KOPT-K1 (cell line): ENCODE results near the gene CHST8.

Source experiments
- H3K27ac ChIP-seq: fragments of 200-600 bp; sonication (generic); 2 replicates; pipeline ENCODE4 v1.5.1; 2016; ENCODE audit warnings: antibody characterized with exemption, mild to moderate bottlenecking, low read depth, low read length; ENCODE audit not compliant: poor library complexity, severe bottlenecking
- H3K36me3 ChIP-seq: fragments of 200-600 bp; sonication (generic); 2 replicates; pipeline ENCODE4 v1.5.1; 2017; ENCODE audit warnings: antibody characterized with exemption, mild to moderate bottlenecking, low read length, moderate library complexity; ENCODE audit not compliant: insufficient read depth
- H3K9me3 ChIP-seq: fragments of 200-600 bp; sonication (generic); 2 replicates; pipeline ENCODE4 v1.5.1; 2017; ENCODE audit warnings: antibody characterized with exemption, low read length, mild to moderate bottlenecking; ENCODE audit not compliant: insufficient read depth, poor library complexity, severe bottlenecking

Gene CHST8

DNA sequence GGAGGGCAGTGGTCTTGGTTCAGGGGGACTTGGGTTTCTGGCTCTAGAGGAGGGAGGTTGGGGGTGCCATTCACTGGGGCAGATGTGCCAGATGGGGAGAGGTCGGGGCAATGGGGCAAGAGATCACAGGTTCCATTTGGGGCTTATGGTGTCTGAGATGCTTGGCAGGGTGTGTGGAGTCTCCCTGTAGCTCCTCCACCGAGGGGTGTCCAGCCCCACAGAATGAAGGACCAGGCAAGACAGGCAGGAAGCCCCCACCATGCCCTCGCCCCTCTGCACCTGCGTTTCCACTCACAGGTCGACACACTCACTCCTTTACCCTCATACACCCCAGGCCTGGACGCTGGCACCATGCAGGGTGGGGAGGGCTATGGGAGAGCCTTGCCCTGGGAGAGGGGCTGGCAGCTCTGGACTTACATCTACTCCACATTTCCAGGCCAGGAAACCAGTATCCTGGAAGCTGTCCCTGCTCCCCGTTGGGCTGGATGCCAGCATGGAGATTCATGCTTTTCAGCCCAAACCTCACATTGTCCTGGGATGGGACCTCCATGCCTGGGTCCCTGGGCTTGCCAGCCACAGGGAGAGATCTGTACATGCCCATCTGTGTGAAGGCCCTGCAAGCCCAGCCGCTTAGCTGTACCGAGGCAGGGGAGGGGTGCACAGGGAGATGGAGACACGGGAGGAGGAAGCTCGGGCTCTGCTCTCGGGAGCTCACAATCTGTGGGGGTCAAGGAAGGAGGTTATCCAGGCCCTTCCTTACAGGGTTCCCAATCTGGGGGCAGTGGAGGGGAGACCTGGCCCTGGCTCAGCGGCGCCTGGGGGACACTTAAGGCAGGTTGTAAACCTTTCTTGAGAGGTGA is 77.1 kb downstream of the CHST8 start:
- no peaks in the 10 kb centered on the region for H3K36me3 ChIP-seq

DNA sequence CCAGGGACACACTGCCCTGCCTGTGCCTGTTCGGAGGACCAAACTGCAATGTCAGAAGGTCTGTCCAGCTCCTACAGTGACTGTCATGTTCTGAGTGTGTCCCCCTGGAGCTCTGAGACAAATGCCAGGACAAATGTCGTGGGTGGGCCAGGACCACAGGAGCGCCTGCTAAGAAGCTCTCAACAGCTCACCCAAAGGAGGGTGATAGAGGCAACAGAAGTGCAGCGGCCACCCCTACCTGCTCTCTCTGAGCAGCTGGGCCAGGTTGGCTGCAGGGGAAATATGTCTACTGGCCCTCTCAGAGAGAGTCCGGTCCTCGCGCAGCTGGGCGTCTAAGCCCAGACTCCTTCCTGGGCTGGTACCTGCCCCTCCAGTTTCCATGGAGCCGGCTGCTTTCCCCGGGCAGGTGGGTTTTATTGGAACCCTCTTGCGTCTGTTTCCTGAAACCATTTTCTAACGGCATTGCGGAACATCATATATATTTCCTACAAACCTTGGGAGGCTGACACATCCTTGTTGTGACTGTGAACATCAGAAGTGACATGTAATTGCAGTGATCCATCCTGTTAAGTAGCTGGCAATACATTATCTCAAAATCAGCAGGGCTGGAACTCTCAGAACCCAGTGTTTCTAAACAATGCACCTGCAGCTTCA is 78.1 kb downstream of the CHST8 start:
- H3K36me3 ChIP-seq = no peaks in the 10 kb centered on the region
- no peaks in the 10 kb centered on the region for H3K9me3 ChIP-seq
- no peak overlapping the region for H3K27ac ChIP-seq

More for the DNA sequence above, 77.1 kb downstream of the CHST8 start:
- Histone ChIP-seq H3K9me3 (no peaks in the 10 kb centered on the region), H3K27ac (no peak overlapping the region)

DNA sequence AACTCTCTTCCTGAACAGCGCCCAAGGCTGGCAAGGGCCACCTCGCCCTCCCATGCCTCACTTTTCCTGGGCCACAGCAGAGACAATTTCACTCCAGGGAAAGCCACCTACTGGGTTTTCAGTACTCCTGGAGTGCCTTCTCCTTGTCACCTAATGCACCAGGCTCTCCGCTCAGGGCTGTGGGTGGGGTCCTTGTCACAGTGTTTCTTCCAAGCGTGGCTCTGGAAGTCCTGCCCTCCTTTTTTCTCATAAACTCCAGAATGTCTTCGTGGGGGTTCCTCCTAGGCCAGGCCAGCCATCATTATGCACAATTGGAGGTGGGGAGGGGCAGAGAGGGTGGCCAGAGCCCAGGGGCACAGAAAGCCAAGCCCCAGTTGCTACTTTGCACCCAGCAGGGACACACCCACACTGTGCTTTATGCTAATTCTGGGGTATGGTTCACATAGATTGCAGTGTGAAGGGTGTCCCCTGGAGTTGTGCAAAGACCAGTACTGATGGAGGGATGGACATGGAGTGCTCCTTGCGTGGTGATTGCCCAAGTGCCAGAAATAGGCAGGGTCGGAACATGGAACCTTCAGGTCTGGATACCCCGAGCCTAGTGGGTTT is 78.8 kb downstream of the CHST8 start:
- Histone ChIP-seq H3K36me3 (no peaks in the 10 kb centered on the region), H3K9me3 (no peaks in the 10 kb centered on the region), H3K27ac (no peak overlapping the region)

DNA sequence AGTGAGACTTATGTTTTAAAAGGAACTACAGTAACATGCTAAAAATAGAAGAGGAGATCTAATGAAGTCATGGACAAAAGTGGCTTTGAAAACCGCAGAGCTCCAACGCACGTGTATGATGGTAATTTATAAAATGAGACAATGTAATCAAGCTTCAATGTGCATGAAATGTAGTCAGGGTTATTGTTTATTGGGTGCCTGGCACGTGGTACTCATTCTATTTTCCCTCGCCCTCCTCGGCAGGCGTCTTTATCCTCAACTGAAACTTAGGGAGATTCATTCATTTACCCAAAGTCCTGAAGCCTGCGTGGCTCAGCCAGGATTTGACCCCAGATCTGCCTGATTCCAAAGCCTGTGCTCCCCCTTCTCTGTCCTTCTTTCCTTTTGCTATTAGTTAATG is 79.8 kb downstream of the CHST8 start:
- Histone ChIP-seq H3K27ac (no peak overlapping the region), H3K9me3 (no peaks in the 10 kb centered on the region), H3K36me3 (no peaks in the 10 kb centered on the region)

- no peak overlapping the region for H3K27ac ChIP-seq
- H3K36me3 ChIP-seq = no peaks in the 10 kb centered on the region
- H3K9me3 ChIP-seq = no peaks in the 10 kb centered on the region
Measured at GRCh38 chr19:33702606-33703437, 81.1 kb downstream of the CHST8 start.

GRCh38 chr19:33703438-33703750 is 81.6 kb downstream of the CHST8 start:
- Histone ChIP-seq H3K9me3 (no peaks in the 10 kb centered on the region), H3K27ac (no peak overlapping the region), H3K36me3 (no peaks in the 10 kb centered on the region)

DNA sequence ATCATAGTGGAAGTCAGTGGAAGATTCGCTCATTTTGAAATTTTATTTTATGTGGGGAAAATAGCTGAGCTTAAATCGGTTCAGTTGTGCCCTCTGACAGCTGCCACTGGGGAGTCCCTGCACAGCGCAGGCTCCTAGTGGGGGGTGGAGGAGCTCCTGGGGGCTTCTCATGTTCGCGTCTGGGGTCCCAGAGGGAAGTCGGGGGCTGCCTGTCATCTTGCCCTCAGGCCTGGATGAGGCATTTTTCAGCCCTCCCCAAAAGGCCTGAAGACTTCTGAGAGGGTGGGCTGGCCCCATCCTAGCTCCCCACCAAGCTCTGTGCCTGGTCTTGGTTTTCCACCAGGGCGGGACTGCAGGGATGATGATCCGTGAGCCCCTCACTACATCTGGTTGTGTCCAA is 82.1 kb downstream of the CHST8 start:
- Histone ChIP-seq H3K9me3 (no peaks in the 10 kb centered on the region), H3K36me3 (no peaks in the 10 kb centered on the region), H3K27ac (no peak overlapping the region)

DNA sequence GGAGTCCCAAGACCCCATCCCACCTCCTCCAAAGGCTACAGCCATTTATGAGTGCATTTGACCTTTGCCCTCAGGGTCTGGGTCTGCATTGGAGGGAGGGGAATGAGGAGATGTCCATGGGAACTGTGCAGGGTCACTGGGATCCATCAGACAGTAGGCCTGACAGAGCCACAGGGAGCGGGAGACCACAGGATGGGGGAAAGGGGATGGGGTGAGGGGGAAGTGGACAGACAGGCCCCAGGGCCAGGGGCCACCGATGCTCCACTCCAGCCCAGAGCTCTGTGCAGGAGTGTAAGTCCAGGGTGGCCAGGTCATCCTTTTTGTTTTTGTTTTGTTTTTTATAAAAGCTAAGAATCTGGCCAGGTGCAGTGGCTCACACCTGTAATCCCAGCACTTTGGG is 82.5 kb downstream of the CHST8 start:
- H3K9me3 ChIP-seq = no peaks in the 10 kb centered on the region

GRCh38 chr19:33705090-33705847 is 83.5 kb downstream of the CHST8 start:
- H3K27ac ChIP-seq = no peak overlapping the region
- no peaks in the 10 kb centered on the region for H3K9me3 ChIP-seq
- no peaks in the 10 kb centered on the region for H3K36me3 ChIP-seq

More for the DNA sequence above, 82.5 kb downstream of the CHST8 start:
- H3K27ac ChIP-seq = no peak overlapping the region
- H3K36me3 ChIP-seq = no peaks in the 10 kb centered on the region

GRCh38 chr19:33705860-33706259 is 84.1 kb downstream of the CHST8 start:
- Histone ChIP-seq H3K9me3 (no peaks in the 10 kb centered on the region), H3K27ac (no peak overlapping the region), H3K36me3 (no peaks in the 10 kb centered on the region)

DNA sequence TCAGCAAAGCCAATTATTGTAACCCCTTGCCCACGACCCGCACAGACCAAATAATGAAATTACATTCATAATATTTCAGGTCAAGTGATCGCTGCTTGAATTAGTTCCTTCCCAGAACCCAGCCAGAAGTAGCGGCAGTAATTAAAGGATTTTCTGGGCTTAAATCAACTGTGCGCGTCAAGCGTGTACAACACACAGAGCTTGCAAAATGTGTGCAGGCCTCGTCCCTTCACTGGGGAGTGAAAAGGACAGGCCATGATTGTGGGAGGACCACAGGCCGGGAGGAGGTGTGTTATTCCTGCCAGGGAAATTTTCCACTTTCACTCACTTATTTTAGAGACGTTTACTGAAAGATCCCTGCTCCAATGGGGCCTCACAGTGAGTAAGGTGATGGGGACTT is 84.9 kb downstream of the CHST8 start:
- H3K9me3 ChIP-seq = no peaks in the 10 kb centered on the region
- no peaks in the 10 kb centered on the region for H3K36me3 ChIP-seq
- H3K27ac ChIP-seq = no peak overlapping the region

DNA sequence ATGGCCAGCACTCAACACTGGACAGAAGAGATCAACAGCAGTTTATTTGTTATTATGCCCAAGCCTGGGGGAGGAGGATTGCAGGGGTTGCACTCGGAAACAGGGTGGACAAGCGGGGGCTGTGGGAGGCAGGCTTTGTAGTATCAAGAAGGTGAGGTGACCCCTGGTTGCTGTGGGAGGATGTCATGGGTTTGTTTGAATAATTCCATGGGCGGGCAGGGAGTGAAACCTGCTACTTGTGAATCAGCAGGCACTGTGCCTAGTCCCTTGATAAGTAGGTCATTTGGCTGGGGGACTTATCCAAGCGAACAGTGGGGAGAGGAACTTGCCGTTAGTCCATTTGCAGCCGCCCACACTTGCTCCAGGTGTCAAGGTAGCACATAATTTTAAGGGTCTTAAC is 90.5 kb downstream of the CHST8 start:
- no peak overlapping the region for H3K27ac ChIP-seq
- no peaks in the 10 kb centered on the region for H3K36me3 ChIP-seq
- H3K9me3 ChIP-seq = no peaks in the 10 kb centered on the region

- no peaks in the 10 kb centered on the region for H3K9me3 ChIP-seq
Measured at GRCh38 chr19:33713194-33713593, 91.4 kb downstream of the CHST8 start.

DNA sequence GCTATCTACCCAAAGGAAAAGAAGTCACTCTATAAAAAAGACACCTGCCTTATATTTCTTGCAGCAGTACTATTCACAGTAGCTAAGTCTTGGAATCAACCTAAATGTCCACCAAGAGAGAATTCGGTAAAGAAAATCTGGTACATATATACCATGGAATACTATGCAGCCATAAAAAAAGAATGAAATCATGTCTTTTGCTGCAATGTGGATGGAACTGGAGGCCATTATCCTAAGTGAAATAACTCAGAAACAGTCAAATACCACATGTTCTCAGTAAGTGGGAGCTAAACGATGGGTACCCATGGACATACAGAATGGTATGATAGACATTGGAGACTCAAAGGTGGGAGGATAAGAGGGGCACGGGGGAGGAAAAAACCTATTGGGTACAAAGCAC is 92.4 kb downstream of the CHST8 start:
- H3K9me3 ChIP-seq = no peaks in the 10 kb centered on the region
- H3K36me3 ChIP-seq = no peaks in the 10 kb centered on the region
- H3K27ac ChIP-seq = no peak overlapping the region

More at GRCh38 chr19:33713194-33713593, 91.4 kb downstream of the CHST8 start:
- Histone ChIP-seq H3K36me3 (no peaks in the 10 kb centered on the region), H3K27ac (no peak overlapping the region)
